MM.1S (cell line): Measurements from ENCODE around the gene AP1G2.

ENCODE experiments used
- DNase-seq: peaks from one replicate; pipeline ENCODE4 v3.0.0-alpha.2; 2015
- H2AFZ ChIP-seq: fragments of 300-600 bp; sonication (generic); 2 replicates; pipeline ENCODE4 v1.6.0; 2016; ENCODE audit warnings: antibody characterized with exemption, low read length
- H3F3A ChIP-seq: fragments of 300-600 bp; sonication (generic); 2 replicates; pipeline ENCODE4 v1.6.1; 2016; ENCODE audit warnings: mild to moderate bottlenecking, antibody characterized with exemption, low read length, moderate library complexity, mixed read lengths; ENCODE audit not compliant: insufficient read depth
- H3K27ac ChIP-seq: fragments of 300-600 bp; sonication (generic); 2 replicates; pipeline ENCODE4 v1.5.1; 2016; ENCODE audit warnings: mild to moderate bottlenecking, low read length
- H3K27me3 ChIP-seq: fragments of 300-600 bp; sonication (generic); replicated peaks from 2 replicates; pipeline ENCODE4 v1.6.0; 2016; ENCODE audit warnings: low read length; ENCODE audit not compliant: insufficient read depth
- H3K36me3 ChIP-seq: fragments of 300-600 bp; sonication (generic); replicated peaks from 2 replicates; pipeline ENCODE4 v1.6.1; 2016; ENCODE audit warnings: mild to moderate bottlenecking, low read length, mixed read lengths; ENCODE audit not compliant: insufficient read depth
- H3K4me1 ChIP-seq: fragments of 300-600 bp; sonication (generic); 2 replicates; pipeline ENCODE4 v1.6.1; 2016; ENCODE audit warnings: low read length, mixed read lengths
- H3K4me2 ChIP-seq: fragments of 300-600 bp; sonication (generic); 2 replicates; pipeline ENCODE4 v1.6.0; 2016; ENCODE audit warnings: low read depth, low read length
- H3K4me3 ChIP-seq: fragments of 300-600 bp; sonication (generic); 2 replicates; pipeline ENCODE4 v1.5.1; 2016; ENCODE audit warnings: low read length, mixed read lengths
- H3K79me2 ChIP-seq: fragments of 300-600 bp; sonication (generic); 2 replicates; pipeline ENCODE4 v1.6.1; 2016; ENCODE audit warnings: mixed run types, low read length, mixed read lengths
- H3K9ac ChIP-seq: fragments of 300-600 bp; sonication (generic); 2 replicates; pipeline ENCODE4 v1.6.1; 2016; ENCODE audit warnings: low read length, mixed read lengths
- H3K9me2 ChIP-seq: fragments of 300-600 bp; sonication (generic); replicated peaks from 2 replicates; pipeline ENCODE4 v1.6.1; 2016; ENCODE audit warnings: mild to moderate bottlenecking, low read length, mixed read lengths; ENCODE audit not compliant: insufficient read depth
- H3K9me3 ChIP-seq: fragments of 300-600 bp; sonication (generic); replicated peaks from 2 replicates; pipeline ENCODE4 v1.6.1; 2016; ENCODE audit warnings: mild to moderate bottlenecking, low read length, mixed read lengths; ENCODE audit not compliant: insufficient read depth
- H4K20me1 ChIP-seq: fragments of 300-600 bp; sonication (generic); 2 replicates; pipeline ENCODE4 v1.6.1; 2016; ENCODE audit warnings: mild to moderate bottlenecking, low read length, moderate library complexity, mixed read lengths; ENCODE audit not compliant: insufficient read depth
- CTCF ChIP-seq: fragments of 300-600 bp; sonication (generic); IDR thresholded peaks from 2 replicates; pipeline ENCODE4 v1.5.1; 2016; ENCODE audit warnings: antibody characterized with exemption, low read length, mixed read lengths
- EZH2 ChIP-seq: fragments of 300-600 bp; sonication (generic); optimal IDR thresholded peaks from 2 replicates; pipeline ENCODE3; 2017; ENCODE audit warnings: low read depth, mild to moderate bottlenecking, antibody characterized with exemption, low read length, mixed read lengths
- EZH2phosphoT487 ChIP-seq: fragments of 300-600 bp; sonication (generic); IDR thresholded peaks from 2 replicates; pipeline ENCODE4 v1.6.1; 2018; ENCODE audit warnings: antibody characterized with exemption, low read length

The AP1G2 gene

GRCh38 chr14:23514644-23514957 lies 53.0 kb downstream of the AP1G2 start:
- H3K9ac ChIP-seq, result no peak overlapping the region
- H3K36me3 ChIP-seq, result no peaks in the 10 kb centered on the region
- DNase-seq, result no peak
- no peaks in the 10 kb centered on the region for H3K9me3 ChIP-seq
- H3K4me2 ChIP-seq, result no peak overlapping the region
- H3K4me3 ChIP-seq, result no peak overlapping the region
- no peak overlapping the region for H2AFZ ChIP-seq
- no peaks in the 10 kb centered on the region for H3K27me3 ChIP-seq
- TF ChIP-seq EZH2 (no peak), CTCF (no peak)
- no peak overlapping the region for H3K27ac ChIP-seq
- no peaks in the 10 kb centered on the region for H3K4me1 ChIP-seq
- H3K79me2 ChIP-seq, result no peaks in the 10 kb centered on the region
- no peaks in the 10 kb centered on the region for H4K20me1 ChIP-seq
- H3K9me2 ChIP-seq, result no peaks in the 10 kb centered on the region
- H3F3A ChIP-seq, result no peaks in the 10 kb centered on the region

- no peak for TF ChIP-seq EZH2
- TF ChIP-seq EZH2phosphoT487, result no peak
- TF ChIP-seq CTCF, result no peak
- DNase-seq, result no peak
- Histone ChIP-seq H2AFZ (no peak overlapping the region), H3K27ac (no peak overlapping the region), H3K9ac (no peak overlapping the region), H3K4me3 (no peak overlapping the region), H3K27me3 (no peaks in the 10 kb centered on the region), H3K79me2 (no peaks in the 10 kb centered on the region), H3K9me3 (no peaks in the 10 kb centered on the region), H3K36me3 (no peaks in the 10 kb centered on the region), H3K9me2 (no peaks in the 10 kb centered on the region), H3K4me2 (no peak overlapping the region), H3F3A (no peaks in the 10 kb centered on the region), H4K20me1 (no peaks in the 10 kb centered on the region), H3K4me1 (no peaks in the 10 kb centered on the region)
These were observed 53.6 kb downstream of the AP1G2 start for GRCh38 chr14:23513818-23514643.

- no peak for TF ChIP-seq EZH2phosphoT487
- H3K79me2 ChIP-seq, result no peaks in the 10 kb centered on the region
- H3F3A ChIP-seq, result no peaks in the 10 kb centered on the region
- no peak overlapping the region for H3K9ac ChIP-seq
- H3K27me3 ChIP-seq, result no peaks in the 10 kb centered on the region
- no peaks in the 10 kb centered on the region for H3K9me2 ChIP-seq
- no peak overlapping the region for H3K27ac ChIP-seq
- no peak for DNase-seq
- no peak overlapping the region for H3K4me2 ChIP-seq
- no peaks in the 10 kb centered on the region for H3K9me3 ChIP-seq
- H2AFZ ChIP-seq, result no peak overlapping the region
- no peak overlapping the region for H3K4me3 ChIP-seq
- no peaks in the 10 kb centered on the region for H3K4me1 ChIP-seq
- H4K20me1 ChIP-seq, result no peaks in the 10 kb centered on the region
- H3K36me3 ChIP-seq, result no peaks in the 10 kb centered on the region
These were observed 54.4 kb downstream of the AP1G2 start for GRCh38 chr14:23513005-23513817.

- Histone ChIP-seq H3K27me3 (no peaks in the 10 kb centered on the region), H3K9ac (no peak overlapping the region), H3K79me2 (no peaks in the 10 kb centered on the region), H3K4me1 (no peaks in the 10 kb centered on the region), H3K9me2 (no peaks in the 10 kb centered on the region), H4K20me1 (no peaks in the 10 kb centered on the region), H3F3A (no peaks in the 10 kb centered on the region), H3K27ac (no peak overlapping the region), H2AFZ (no peak overlapping the region), H3K9me3 (no peaks in the 10 kb centered on the region), H3K36me3 (no peaks in the 10 kb centered on the region), H3K4me2 (no peak overlapping the region), H3K4me3 (no peak overlapping the region)
- TF ChIP-seq CTCF, result no peak
- no peak for TF ChIP-seq EZH2
- TF ChIP-seq EZH2phosphoT487, result no peak
- no peak for DNase-seq
These were observed 55.4 kb downstream of the AP1G2 start for GRCh38 chr14:23512156-23512555.
